Measurements from ENCODE around the gene ETV3L. TPM values are rescaled to one million over a fixed set of nuclear protein-coding genes. Genes with fewer than 3 reads are reported as not detected.

ETV3L gene
- total RNA-seq, 1 experiment from 2014 or later, result not detected

GRCh38 chr1:157132111-157132510, 32.5 kb upstream of the ETV3L start:
- DNase-seq (ENCODE audit: low spot score), result no peak

- DNase-seq (ENCODE audit: low spot score), result no peak
Measured at GRCh38 chr1:157131281-157131680, 31.7 kb upstream of the ETV3L start.

GRCh38 chr1:157124855-157125254, 25.2 kb upstream of the ETV3L start:
- no peak for DNase-seq (ENCODE audit: low spot score)

GRCh38 chr1:157119448-157119847, 19.8 kb upstream of the ETV3L start:
- no peak for DNase-seq (ENCODE audit: low spot score)

GRCh38 chr1:157119008-157119407, 19.4 kb upstream of the ETV3L start:
- no peak for DNase-seq (ENCODE audit: low spot score)

GRCh38 chr1:157117527-157118057, 18.0 kb upstream of the ETV3L start:
- no peak for DNase-seq (ENCODE audit: low spot score)

- no peak for DNase-seq (ENCODE audit: low spot score)
Measured at GRCh38 chr1:157116737-157117103, 17.1 kb upstream of the ETV3L start.

- no peak for DNase-seq (ENCODE audit: low spot score)
Measured at GRCh38 chr1:157115851-157116736, 16.5 kb upstream of the ETV3L start.

- no peak for DNase-seq (ENCODE audit: low spot score)
Measured at GRCh38 chr1:157115429-157115838, 15.8 kb upstream of the ETV3L start.

GRCh38 chr1:157114183-157115121, 14.8 kb upstream of the ETV3L start:
- no peak for DNase-seq (ENCODE audit: low spot score)

GRCh38 chr1:157113631-157114030, 14.0 kb upstream of the ETV3L start:
- no peak for DNase-seq (ENCODE audit: low spot score)

GRCh38 chr1:157113106-157113505, 13.5 kb upstream of the ETV3L start:
- no peak for DNase-seq (ENCODE audit: low spot score)

- DNase-seq (ENCODE audit: low spot score), result no peak
Measured at GRCh38 chr1:157112186-157112867, 12.7 kb upstream of the ETV3L start.

- no peak for DNase-seq (ENCODE audit: low spot score)
Measured at GRCh38 chr1:157111396-157112165, 12.0 kb upstream of the ETV3L start.

GRCh38 chr1:157110686-157111085, 11.1 kb upstream of the ETV3L start:
- no peak for DNase-seq (ENCODE audit: low spot score)

GRCh38 chr1:157110003-157110402, 10.4 kb upstream of the ETV3L start:
- no peak for DNase-seq (ENCODE audit: low spot score)

- DNase-seq (ENCODE audit: low spot score), result no peak
Measured at GRCh38 chr1:157108448-157108847, 8.8 kb upstream of the ETV3L start.

- no peak for DNase-seq (ENCODE audit: low spot score)
Measured at GRCh38 chr1:157107702-157108101, 8.1 kb upstream of the ETV3L start.

- no peak for DNase-seq (ENCODE audit: low spot score)
Measured at GRCh38 chr1:157106813-157107189, 7.2 kb upstream of the ETV3L start.

GRCh38 chr1:157105988-157106812, 6.6 kb upstream of the ETV3L start:
- DNase-seq (ENCODE audit: low spot score), result peak; percentile 44

All from H4 (cell line).